MM.1S (cell line): ENCODE data around the gene C3orf70.

Experiments
- DNase-seq: peaks from one replicate; pipeline ENCODE4 v3.0.0-alpha.2; 2015
- H2AFZ ChIP-seq: fragments of 300-600 bp; sonication (generic); 2 replicates; pipeline ENCODE4 v1.6.0; 2016; ENCODE audit warnings: antibody characterized with exemption, low read length
- H3F3A ChIP-seq: fragments of 300-600 bp; sonication (generic); 2 replicates; pipeline ENCODE4 v1.6.1; 2016; ENCODE audit warnings: mild to moderate bottlenecking, antibody characterized with exemption, low read length, moderate library complexity, mixed read lengths; ENCODE audit not compliant: insufficient read depth
- H3K27ac ChIP-seq: fragments of 300-600 bp; sonication (generic); 2 replicates; pipeline ENCODE4 v1.5.1; 2016; ENCODE audit warnings: mild to moderate bottlenecking, low read length
- H3K27me3 ChIP-seq: fragments of 300-600 bp; sonication (generic); replicated peaks from 2 replicates; pipeline ENCODE4 v1.6.0; 2016; ENCODE audit warnings: low read length; ENCODE audit not compliant: insufficient read depth
- H3K36me3 ChIP-seq: fragments of 300-600 bp; sonication (generic); replicated peaks from 2 replicates; pipeline ENCODE4 v1.6.1; 2016; ENCODE audit warnings: mild to moderate bottlenecking, low read length, mixed read lengths; ENCODE audit not compliant: insufficient read depth
- H3K4me1 ChIP-seq: fragments of 300-600 bp; sonication (generic); 2 replicates; pipeline ENCODE4 v1.6.1; 2016; ENCODE audit warnings: low read length, mixed read lengths
- H3K4me2 ChIP-seq: fragments of 300-600 bp; sonication (generic); 2 replicates; pipeline ENCODE4 v1.6.0; 2016; ENCODE audit warnings: low read depth, low read length
- H3K4me3 ChIP-seq: fragments of 300-600 bp; sonication (generic); 2 replicates; pipeline ENCODE4 v1.5.1; 2016; ENCODE audit warnings: low read length, mixed read lengths
- H3K79me2 ChIP-seq: fragments of 300-600 bp; sonication (generic); 2 replicates; pipeline ENCODE4 v1.6.1; 2016; ENCODE audit warnings: mixed run types, low read length, mixed read lengths
- H3K9ac ChIP-seq: fragments of 300-600 bp; sonication (generic); 2 replicates; pipeline ENCODE4 v1.6.1; 2016; ENCODE audit warnings: low read length, mixed read lengths
- H3K9me2 ChIP-seq: fragments of 300-600 bp; sonication (generic); replicated peaks from 2 replicates; pipeline ENCODE4 v1.6.1; 2016; ENCODE audit warnings: mild to moderate bottlenecking, low read length, mixed read lengths; ENCODE audit not compliant: insufficient read depth
- H3K9me3 ChIP-seq: fragments of 300-600 bp; sonication (generic); replicated peaks from 2 replicates; pipeline ENCODE4 v1.6.1; 2016; ENCODE audit warnings: mild to moderate bottlenecking, low read length, mixed read lengths; ENCODE audit not compliant: insufficient read depth
- H4K20me1 ChIP-seq: fragments of 300-600 bp; sonication (generic); 2 replicates; pipeline ENCODE4 v1.6.1; 2016; ENCODE audit warnings: mild to moderate bottlenecking, low read length, moderate library complexity, mixed read lengths; ENCODE audit not compliant: insufficient read depth
- CTCF ChIP-seq: fragments of 300-600 bp; sonication (generic); IDR thresholded peaks from 2 replicates; pipeline ENCODE4 v1.5.1; 2016; ENCODE audit warnings: antibody characterized with exemption, low read length, mixed read lengths
- EZH2 ChIP-seq: fragments of 300-600 bp; sonication (generic); optimal IDR thresholded peaks from 2 replicates; pipeline ENCODE3; 2017; ENCODE audit warnings: low read depth, mild to moderate bottlenecking, antibody characterized with exemption, low read length, mixed read lengths
- EZH2phosphoT487 ChIP-seq: fragments of 300-600 bp; sonication (generic); IDR thresholded peaks from 2 replicates; pipeline ENCODE4 v1.6.1; 2018; ENCODE audit warnings: antibody characterized with exemption, low read length

C3orf70 gene

GRCh38 chr3:185076219-185076618, 76.6 kb downstream of the C3orf70 start:
- H3K27ac ChIP-seq, result no peak overlapping the region
- no peaks in the 10 kb centered on the region for H3F3A ChIP-seq
- H3K36me3 ChIP-seq, result no peaks in the 10 kb centered on the region
- no peaks in the 10 kb centered on the region for H3K9me2 ChIP-seq
- H4K20me1 ChIP-seq, result no peaks in the 10 kb centered on the region
- H2AFZ ChIP-seq, result no peak overlapping the region
- no peaks in the 10 kb centered on the region for H3K79me2 ChIP-seq
- H3K4me1 ChIP-seq, result peaks cover 7% of the 10 kb centered on the region
- no peak for DNase-seq
- no peaks in the 10 kb centered on the region for H3K9me3 ChIP-seq
- H3K9ac ChIP-seq, result no peak overlapping the region
- no peak overlapping the region for H3K4me2 ChIP-seq
- no peak for TF ChIP-seq EZH2
- TF ChIP-seq CTCF, result no peak
- TF ChIP-seq EZH2phosphoT487, result no peak
- no peaks in the 10 kb centered on the region for H3K27me3 ChIP-seq
- no peak overlapping the region for H3K4me3 ChIP-seq

- Histone ChIP-seq H3F3A (no peaks in the 10 kb centered on the region), H3K4me3 (no peak overlapping the region), H3K9me3 (no peaks in the 10 kb centered on the region), H3K36me3 (no peaks in the 10 kb centered on the region), H3K9me2 (no peaks in the 10 kb centered on the region), H3K27me3 (no peaks in the 10 kb centered on the region), H3K79me2 (no peaks in the 10 kb centered on the region), H3K27ac (no peak overlapping the region), H4K20me1 (no peaks in the 10 kb centered on the region), H2AFZ (no peak overlapping the region), H3K4me2 (no peak overlapping the region), H3K9ac (no peak overlapping the region), H3K4me1 (peaks cover 7% of the 10 kb centered on the region)
- no peak for DNase-seq
- no peak for TF ChIP-seq EZH2phosphoT487
These were observed 77.3 kb downstream of the C3orf70 start for GRCh38 chr3:185075547-185075946.

- no peak overlapping the region for H3K9ac ChIP-seq
- H4K20me1 ChIP-seq, result no peaks in the 10 kb centered on the region
- DNase-seq, result no peak
- H3K27ac ChIP-seq, result no peak overlapping the region
- H3K36me3 ChIP-seq, result no peaks in the 10 kb centered on the region
- no peak overlapping the region for H3K4me2 ChIP-seq
- H3K4me3 ChIP-seq, result no peak overlapping the region
- H3F3A ChIP-seq, result no peaks in the 10 kb centered on the region
- H3K9me3 ChIP-seq, result no peaks in the 10 kb centered on the region
- H3K27me3 ChIP-seq, result no peaks in the 10 kb centered on the region
- TF ChIP-seq CTCF (no peak), EZH2 (no peak), EZH2phosphoT487 (no peak)
- H3K4me1 ChIP-seq, result no peaks in the 10 kb centered on the region
- H3K9me2 ChIP-seq, result no peaks in the 10 kb centered on the region
- no peaks in the 10 kb centered on the region for H3K79me2 ChIP-seq
- no peak overlapping the region for H2AFZ ChIP-seq
These were observed 81.5 kb downstream of the C3orf70 start for GRCh38 chr3:185071287-185071800.

GRCh38 chr3:185070491-185071286, 82.2 kb downstream of the C3orf70 start:
- H3F3A ChIP-seq, result no peaks in the 10 kb centered on the region
- DNase-seq, result no peak
- no peaks in the 10 kb centered on the region for H3K27me3 ChIP-seq
- no peaks in the 10 kb centered on the region for H3K79me2 ChIP-seq
- no peak overlapping the region for H3K4me3 ChIP-seq
- no peaks in the 10 kb centered on the region for H4K20me1 ChIP-seq
- no peak overlapping the region for H3K27ac ChIP-seq
- H3K9me3 ChIP-seq, result no peaks in the 10 kb centered on the region
- TF ChIP-seq EZH2phosphoT487 (no peak), EZH2 (no peak), CTCF (peak; percentile 22)
- no peak overlapping the region for H3K9ac ChIP-seq
- H3K4me1 ChIP-seq, result no peaks in the 10 kb centered on the region
- H3K36me3 ChIP-seq, result no peaks in the 10 kb centered on the region
- no peak overlapping the region for H2AFZ ChIP-seq
- no peaks in the 10 kb centered on the region for H3K9me2 ChIP-seq
- no peak overlapping the region for H3K4me2 ChIP-seq
